GM12878 (cell line): ENCODE results near the gene GGNBP2. TPM values are rescaled to one million over a fixed set of nuclear protein-coding genes. Genes with fewer than 3 reads are reported as not detected.

ENCODE experiments used
- ATAC-seq: fragments of 200-7000 bp; cut with Tn5 transposase; 3 replicates; pipeline ENCODE4 v1.9.1; 2020; ENCODE audit warnings: mild to moderate bottlenecking, moderate library complexity
- BruUV-seq: library from RNA; stranded (reverse); fragments of 400-500 nt; replicated peaks from 2 replicates; lab custom pipeline; 2021; lab: Mats Ljungman, UMichigan
- CTCF ChIA-PET: fragments of 300-600 bp; sonication (Branson Sonifier 250); formaldehyde crosslinking; extraction: SDS; loops from one replicate; lab custom pipeline; 2021; ENCODE audit warnings: inconsistent platforms; lab: Yijun Ruan, JAX
- POLR2A ChIA-PET: fragments of 350-600 bp; formaldehyde crosslinking; extraction: SDS; loops from one replicate; lab custom pipeline; 2021; ENCODE audit warnings: inconsistent platforms; lab: Charles Lee
- RAD21 ChIA-PET: fragments of 300-600 bp; sonication (Branson Sonifier 250); formaldehyde crosslinking; loops from one replicate; lab custom pipeline; 2023; ENCODE audit warnings: antibody characterized with exemption; ENCODE audit not compliant: unreplicated experiment; lab: Charles Lee
- SMC1A ChIA-PET: fragments of 300-600 bp; sonication (Branson Sonifier 250); formaldehyde crosslinking; loops from one replicate; lab custom pipeline; 2023; ENCODE audit not compliant: unreplicated experiment, uncharacterized antibody; lab: Charles Lee
- DNase-seq: peaks from one replicate; pipeline ENCODE4 v3.0.0-alpha.2; 2011; ENCODE audit warnings: low read depth, low spot score
- FAIRE-seq: peaks from 3 replicates; lab custom pipeline; 2011; peaks lifted over from hg19 to GRCh38; lab: Jason Lieb, UNC
- H2AFZ ChIP-seq: 2 replicates; pipeline ENCODE4 v1.6.0; 2011; ENCODE audit warnings: low read depth, low read length, control low read depth; ENCODE audit not compliant: control insufficient read depth
- H3K27ac ChIP-seq: 2 replicates; pipeline ENCODE4 v1.5.1; 2011; ENCODE audit warnings: control low read depth; ENCODE audit not compliant: control insufficient read depth, insufficient read depth
- H3K27me3 ChIP-seq, 2 experiments: replicated peaks in 1 of 2; 2 replicates each; pipeline versions ENCODE4 v1.6.0 to v1.6.1; 2011; ENCODE audit warnings: low read length in 1 of 2; ENCODE audit not compliant: control insufficient read depth in 2 of 2, insufficient read depth in 2 of 2
- H3K36me3 ChIP-seq, 2 experiments: 2 replicates each; pipeline ENCODE4 v1.5.1; 2011; ENCODE audit warnings: low read length in 1 of 2; ENCODE audit not compliant: control insufficient read depth in 2 of 2, insufficient read depth in 2 of 2
- H3K4me1 ChIP-seq: 2 replicates; pipeline ENCODE4 v1.6.1; 2011; ENCODE audit warnings: mild to moderate bottlenecking, low read length, moderate library complexity, mixed read lengths; ENCODE audit not compliant: control insufficient read depth, insufficient read depth
- H3K4me2 ChIP-seq: 2 replicates; pipeline ENCODE4 v1.6.0; 2011; ENCODE audit warnings: control low read depth; ENCODE audit not compliant: control insufficient read depth, insufficient read depth
- H3K4me3 ChIP-seq: fragments of 200-600 bp; sonication (generic); 2 replicates; pipeline ENCODE4 v1.5.1; 2016
- H3K79me2 ChIP-seq: 2 replicates; pipeline ENCODE4 v1.6.0; 2011; ENCODE audit warnings: low read length; ENCODE audit not compliant: control insufficient read depth, insufficient read depth
- H3K9ac ChIP-seq: 2 replicates; pipeline ENCODE4 v1.8.0; 2011; ENCODE audit warnings: low read length, control low read depth, mixed read lengths; ENCODE audit not compliant: control insufficient read depth, insufficient read depth
- H3K9me3 ChIP-seq: replicated peaks from 3 replicates; pipeline ENCODE4 v1.5.1; 2011; ENCODE audit warnings: mild to moderate bottlenecking, low read length; ENCODE audit not compliant: control insufficient read depth, insufficient read depth
- H4K20me1 ChIP-seq: 2 replicates; pipeline ENCODE4 v1.6.0; 2011; ENCODE audit not compliant: control insufficient read depth, insufficient read depth
- BHLHE40 ChIP-seq, 2 experiments: fragments of 450-650 bp in 1 of 2; IDR thresholded peaks; 2 replicates each; pipeline ENCODE4 v1.6.1; 2011 to 2017; ENCODE audit warnings: low read depth in 2 of 2, borderline replicate concordance in 1 of 2, improper control_type of control experiment in 1 of 2, low read length in 1 of 2, mild to moderate bottlenecking in 1 of 2
- CTCF ChIP-seq, 3 experiments: IDR thresholded peaks in 2 of 3; conservative IDR thresholded peaks in 1 of 3; 2 replicates each; pipeline ENCODE4 v1.5.1; 2011; ENCODE audit warnings: low read depth in 3 of 3, low read length in 3 of 3, mild to moderate bottlenecking in 3 of 3, control low read depth in 2 of 3, moderate library complexity in 2 of 3, inconsistent platforms in 1 of 3, mixed read lengths in 1 of 3; ENCODE audit not compliant: control insufficient read depth in 2 of 3, insufficient read depth in 1 of 3; ENCODE audit errors: extremely low read depth in 1 of 3
- CUX1 ChIP-seq: IDR thresholded peaks from 2 replicates; pipeline ENCODE4 v1.6.1; 2012; ENCODE audit warnings: improper control_type of control experiment, low read depth, low read length; ENCODE audit not compliant: insufficient replicate concordance
- HDGF ChIP-seq: fragments of 450-650 bp; IDR thresholded peaks from 2 replicates; pipeline ENCODE4 v1.6.1; 2016; ENCODE audit warnings: antibody characterized with exemption
- IKZF2 ChIP-seq, 2 experiments: fragments of 450-650 bp; IDR thresholded peaks; 2 replicates each; pipeline ENCODE4 v1.6.1; 2017; ENCODE audit warnings: mild to moderate bottlenecking in 2 of 2, moderate library complexity in 2 of 2
- NFIC ChIP-seq: IDR thresholded peaks from 2 replicates; pipeline ENCODE4 v1.6.1; 2012; ENCODE audit warnings: low read depth, mild to moderate bottlenecking, inconsistent platforms, low read length, moderate library complexity
- PAX5 ChIP-seq: IDR thresholded peaks from 2 replicates; pipeline ENCODE4 v1.6.1; 2011; ENCODE audit warnings: low read depth, low read length, borderline replicate concordance
- PML ChIP-seq: IDR thresholded peaks from 2 replicates; pipeline ENCODE4 v1.6.1; 2012; ENCODE audit warnings: low read length, inconsistent platforms
- POLR2A ChIP-seq: IDR thresholded peaks from 2 replicates; pipeline ENCODE4 v1.6.1; 2011; ENCODE audit warnings: low read depth, mild to moderate bottlenecking, low read length
- RAD21 ChIP-seq: IDR thresholded peaks from 2 replicates; pipeline ENCODE4 v1.6.1; 2011; ENCODE audit warnings: mild to moderate bottlenecking, low read depth, low read length, moderate library complexity; ENCODE audit not compliant: insufficient read depth
- RUNX3 ChIP-seq: IDR thresholded peaks from 2 replicates; pipeline ENCODE4 v1.6.1; 2012; ENCODE audit warnings: low read length, inconsistent platforms
- SKIL ChIP-seq: fragments of 450-650 bp; IDR thresholded peaks from 2 replicates; pipeline ENCODE4 v1.6.1; 2017; ENCODE audit warnings: mild to moderate bottlenecking, low read depth, inconsistent platforms; ENCODE audit not compliant: poor library complexity, severe bottlenecking
- SP1 ChIP-seq: IDR thresholded peaks from one replicate; pipeline ENCODE4 v1.6.1; 2011; ENCODE audit warnings: low read depth, low read length
- SREBF2 ChIP-seq: IDR thresholded peaks from 2 replicates; pipeline ENCODE4 v1.6.1; 2012; ENCODE audit warnings: mild to moderate bottlenecking, low read length
- TCF12 ChIP-seq: IDR thresholded peaks from 2 replicates; pipeline ENCODE4 v1.6.1; 2011; ENCODE audit warnings: low read depth, mild to moderate bottlenecking, low read length
- ZNF207 ChIP-seq: fragments of 450-650 bp; IDR thresholded peaks from 2 replicates; pipeline ENCODE4 v1.6.1; 2014; ENCODE audit warnings: antibody characterized with exemption, mild to moderate bottlenecking, borderline replicate concordance
- WGBS: methylation state at CpG from one replicate; pipeline ENCODE4 v1.1.6; 2016; ENCODE audit warnings: low lambda C conversion rate; ENCODE audit not compliant: insufficient replicate concordance, insufficient coverage; ENCODE audit errors: missing lambda C conversion rate; 5-methylcytosine and 5-hydroxymethylcytosine counted together
- in situ Hi-C: fragments of 300-500 bp; cut with MboI; formaldehyde crosslinking; loops from 9 replicates; pipeline ENCODE4 v1.14.3; 2018; ENCODE audit warnings: mixed read lengths
- intact Hi-C: fragments of 100-400 bp; cut with micrococcal nuclease; formaldehyde crosslinking; loops from one replicate; pipeline ENCODE4 v1.14.2; 2022; ENCODE audit not compliant: unreplicated experiment
- polyA plus RNA-seq, 11 experiments: library from polyadenylated mRNA; depleted of rRNA in 4 of 11; unstranded in 6 of 11; stranded (reverse) in 5 of 11; fragments of >200 nt; fragmentation: Nextera tagmentation in 4 of 11; fragmentation: Illumina TruSeq in 1 of 11; extraction: Ambion mirVana in 4 of 11; extraction: Trizol in 1 of 11; gene quantifications; 1 replicate in 1 of 11; 2 replicates in 10 of 11; pipeline versions ENCODE4 v1.2.1 to v1.2.3, GENCODE V29; 2011 to 2016; ENCODE audit warnings: inconsistent platforms in 2 of 11, missing spikeins in 2 of 11, low read depth in 1 of 11
- total RNA-seq, 4 experiments: library from RNA; depleted of rRNA in 3 of 4; stranded (reverse); fragments of >200 nt in 3 of 4; fragmentation: Illumina TruSeq in 1 of 4; extraction: Trizol in 1 of 4; gene quantifications; 2 replicates each; pipeline versions ENCODE4 v1.2.1 to v1.2.3, GENCODE V29; 2013 to 2021

GGNBP2 gene
- total and polyA plus RNA-seq, 10 of the 15 experiments (the other 5 are each of a cell fraction or from before 2014, with no cell fraction given) = 36.3 to 82.0 (median 50.0) TPM

DNA sequence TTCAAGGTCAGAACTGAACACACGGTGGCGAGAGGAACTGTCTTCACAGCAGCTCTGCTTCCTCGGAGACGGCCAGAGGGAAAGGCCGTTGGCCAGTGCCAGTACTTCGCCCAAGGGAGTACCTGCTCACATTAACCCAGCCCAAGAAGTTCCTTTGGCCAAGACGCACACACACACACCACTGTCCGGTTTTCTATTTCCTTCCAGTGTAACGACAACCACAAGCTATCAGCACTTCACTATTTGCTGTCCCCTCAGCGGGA is 744 bp upstream of the GGNBP2 start:
- Histone ChIP-seq H3K79me2 (peaks cover 50% of the 10 kb centered on the region), H3K36me3 (no peaks in the 10 kb centered on the region; a peak in 1 of 4 replicates), H3K9me3 (no peaks in the 10 kb centered on the region), H3K27me3 (no peaks in the 10 kb centered on the region), H4K20me1 (no peaks in the 10 kb centered on the region), H3K4me2 (peak overlapping the region; percentile 26), H3K4me1 (0 out of 2 replicates have a peak, but pooled peaks cover 3% of the 10 kb centered on the region), H3K4me3 (peak overlapping the region; percentile 89), H3K9ac (peak overlapping the region; percentile 95), H3K27ac (peak overlapping the region; percentile 90), H2AFZ (peak overlapping the region; percentile 81)
- ATAC-seq = peak; percentile 29
- BruUV-seq = no TSS peak
- 0% methylated on average over 10 of the region's 10 CpGs for WGBS
- SMC1A ChIA-PET = interaction anchor here (1.0 to 1.4 kb wide), 4 partner anchors 21 to 59 kb away, joined by 3 to 9 read pairs (median 4); partner anchors contain the start of gene MRM1
- RAD21 ChIA-PET = interaction anchor here (1.0 to 2.3 kb wide), 3 partner anchors 9 to 59 kb away, joined by 3 to 15 read pairs (median 3); partner anchors contain the start of genes MRM1, MYO19 and PIGW
- in situ Hi-C loops = no loop called here
- intact Hi-C loops = loop anchor here (1.0 kb wide), 1 partner anchor 8 kb away; no protein-coding TSS in a partner anchor
- CTCF ChIA-PET = interaction anchor here (0.7 to 4.6 kb wide), 9 partner anchors 9 to 732 kb away, joined by 3 to 34 read pairs (median 3); partner anchors contain the start of genes MRM1, MYO19 and PIGW
- DNase-seq = peak; percentile 27
- POLR2A ChIA-PET = interaction anchor here (0.6 to 4.9 kb wide), 7 partner anchors 8 to 735 kb away, joined by 3 to 28 read pairs (median 5); partner anchors contain the start of genes MRM1, PIGW and TAF15
- FAIRE-seq = no peak
- peak; percentile 22; the same call in 1 of the 2 replicates for TF ChIP-seq RAD21
- no peak for TF ChIP-seq SREBF2
- no peak for TF ChIP-seq SP1
- no peak for TF ChIP-seq CUX1
- no peak for TF ChIP-seq ZNF207
- TF ChIP-seq POLR2A = no peak
- TF ChIP-seq NFIC = no peak
- no peak for TF ChIP-seq PML
- TF ChIP-seq PAX5 = no peak
- no peak for TF ChIP-seq HDGF
- TF ChIP-seq SKIL = peak; percentile 34
- TF ChIP-seq RUNX3 = peak; percentile 26; the same call in 1 of the 2 replicates
- peak in 1 of 2 experiments; percentile 12; a peak in 2 of 4 replicates for TF ChIP-seq IKZF2 (IDR thresholded peaks at IDR 0.05)
- peak; percentile 16 to 38 (median 18); a peak in 2 of 6 replicates for TF ChIP-seq CTCF (IDR thresholded peaks at IDR 0.05 in 2 of 3, conservative IDR thresholded peaks at IDR 0.05 in 1 of 3; ENCODE audit: control insufficient read depth in 2 of 3, extremely low read depth in 1 of 3, insufficient read depth in 1 of 3, low read depth in 3 of 3, low read length in 3 of 3)
- TF ChIP-seq TCF12 = no peak
- no peak for TF ChIP-seq BHLHE40 (IDR thresholded peaks at IDR 0.05; ENCODE audit: borderline replicate concordance in 1 of 2, low read depth in 2 of 2, low read length in 1 of 2)
